GM10266 (cell line): ENCODE results near the gene DEPDC1.

Experiments used
- DNase-seq: peaks from one replicate; pipeline ENCODE4 v3.0.0; 2012; ENCODE audit errors: extremely low spot score
- TF ChIP-seq, protein P1 (sequence below): IDR thresholded peaks from 2 replicates; pipeline ENCODE4 v1.5.1; 2012; ENCODE audit warnings: mild to moderate bottlenecking, low read depth; ENCODE audit not compliant: control insufficient read depth, insufficient read depth; ENCODE audit errors: missing control alignments

DEPDC1 gene

DNA sequence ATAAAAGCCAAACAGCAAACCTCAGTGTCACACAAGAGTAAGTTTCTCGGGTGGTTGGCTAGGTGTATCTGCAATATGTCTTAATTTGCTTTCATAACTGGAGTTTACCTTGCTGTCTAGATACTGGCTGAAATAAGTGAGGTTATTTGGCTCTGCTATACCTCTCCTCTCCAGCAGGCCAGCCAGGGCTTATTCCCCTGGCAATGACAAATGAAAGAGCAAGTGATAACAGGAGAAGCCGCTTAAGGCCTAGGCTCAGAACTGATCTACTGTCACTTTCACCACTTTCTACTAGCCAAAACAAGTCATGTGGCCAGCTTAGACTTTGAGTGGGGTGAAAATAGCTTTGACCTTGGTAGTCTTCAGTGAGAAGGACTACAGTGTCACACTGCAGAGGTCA is 42.3 kb downstream of the DEPDC1 start:
- no peak for DNase-seq
- TF ChIP-seq, protein P1, sequence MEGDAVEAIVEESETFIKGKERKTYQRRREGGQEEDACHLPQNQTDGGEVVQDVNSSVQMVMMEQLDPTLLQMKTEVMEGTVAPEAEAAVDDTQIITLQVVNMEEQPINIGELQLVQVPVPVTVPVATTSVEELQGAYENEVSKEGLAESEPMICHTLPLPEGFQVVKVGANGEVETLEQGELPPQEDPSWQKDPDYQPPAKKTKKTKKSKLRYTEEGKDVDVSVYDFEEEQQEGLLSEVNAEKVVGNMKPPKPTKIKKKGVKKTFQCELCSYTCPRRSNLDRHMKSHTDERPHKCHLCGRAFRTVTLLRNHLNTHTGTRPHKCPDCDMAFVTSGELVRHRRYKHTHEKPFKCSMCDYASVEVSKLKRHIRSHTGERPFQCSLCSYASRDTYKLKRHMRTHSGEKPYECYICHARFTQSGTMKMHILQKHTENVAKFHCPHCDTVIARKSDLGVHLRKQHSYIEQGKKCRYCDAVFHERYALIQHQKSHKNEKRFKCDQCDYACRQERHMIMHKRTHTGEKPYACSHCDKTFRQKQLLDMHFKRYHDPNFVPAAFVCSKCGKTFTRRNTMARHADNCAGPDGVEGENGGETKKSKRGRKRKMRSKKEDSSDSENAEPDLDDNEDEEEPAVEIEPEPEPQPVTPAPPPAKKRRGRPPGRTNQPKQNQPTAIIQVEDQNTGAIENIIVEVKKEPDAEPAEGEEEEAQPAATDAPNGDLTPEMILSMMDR, result no peak

- TF ChIP-seq, protein P1, result no peak
- DNase-seq, result no peak
Observed at GRCh38 chr1:68453060-68453670, 43.7 kb downstream of the DEPDC1 start.

GRCh38 chr1:68449901-68450300 is 47.0 kb downstream of the DEPDC1 start, which contains the start of gene RPE65:
TSS of gene RPE65 (minus strand) at chr1:68449954. CDS start at chr1:68449905, 49 bp downstream.
- TF ChIP-seq, protein P1, result no peak
- DNase-seq, result no peak

DNA sequence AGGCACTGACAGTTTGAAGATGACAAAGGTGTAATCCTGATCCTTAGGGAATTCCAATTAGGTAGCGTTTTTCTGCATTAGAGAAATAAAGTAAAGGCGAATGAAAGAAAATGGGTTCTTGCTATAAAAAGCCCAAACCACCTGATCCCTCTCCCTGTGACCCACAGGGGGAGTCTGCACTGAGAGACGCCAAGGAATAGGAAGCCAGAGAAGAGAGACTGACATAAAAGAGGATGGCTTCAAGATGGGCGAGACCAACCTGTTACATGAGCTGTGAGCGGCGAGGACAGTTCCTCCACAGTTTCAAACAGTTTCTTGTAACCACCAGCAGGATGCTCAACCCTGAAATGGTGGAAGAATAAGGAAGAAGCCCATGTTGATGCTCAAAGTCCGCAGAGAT is 48.5 kb downstream of the DEPDC1 start:
- TF ChIP-seq, protein P1, result no peak
- no peak for DNase-seq

DNA sequence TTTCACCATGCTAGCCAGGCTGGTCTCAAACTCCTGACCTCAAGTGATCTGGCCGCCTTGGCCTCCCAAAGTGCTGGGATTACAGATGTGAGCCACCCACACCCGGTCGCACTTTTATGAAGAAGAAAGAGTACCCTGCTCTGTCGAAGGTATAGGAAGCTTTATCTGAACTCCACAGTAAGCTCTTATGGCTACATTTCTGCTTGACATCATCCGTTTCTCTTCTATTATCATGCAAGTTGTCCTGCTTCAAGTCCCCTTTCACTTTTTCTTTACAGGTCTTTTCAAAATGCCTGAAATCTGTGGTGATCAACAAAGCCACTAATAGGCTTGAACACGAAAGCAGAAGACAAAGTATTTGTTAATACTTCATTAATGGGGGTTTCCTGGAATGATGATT is 51.2 kb downstream of the DEPDC1 start:
- TF ChIP-seq, protein P1, result no peak
- DNase-seq, result no peak

- TF ChIP-seq, protein P1, result peak; percentile 53
- DNase-seq, result peak; percentile 27
Observed at GRCh38 chr1:68442822-68443556, 53.9 kb downstream of the DEPDC1 start.

DNA sequence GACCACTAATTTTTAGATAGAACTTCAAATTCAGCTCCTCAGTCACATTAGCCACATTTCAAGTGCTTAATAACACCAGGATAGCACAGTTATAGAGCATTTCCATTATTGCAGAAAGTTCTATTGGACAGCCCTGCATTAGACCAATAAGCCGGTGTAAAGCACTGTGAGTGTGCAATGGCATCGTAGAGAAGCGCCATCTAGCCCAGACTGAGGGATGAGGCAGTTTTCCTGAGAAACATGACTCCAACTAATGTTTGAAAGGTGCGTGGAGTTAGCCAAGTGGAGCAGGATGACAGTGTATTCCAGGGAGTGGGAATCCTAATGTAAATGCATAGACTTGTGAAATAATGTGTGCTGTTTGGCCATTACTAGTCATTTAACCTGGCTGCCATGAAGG is 54.9 kb downstream of the DEPDC1 start:
- TF ChIP-seq, protein P1, result no peak
- DNase-seq, result no peak
